Activated CD4-positive, alpha-beta memory T cell treated with anti-CD3 and anti-CD28 coated beads, Interleukin-2, amount 10 ng/mL, durations not matched to agents 7 days and 5 days (primary cell): Measurements from ENCODE around the gene MCU. TPM values are rescaled to one million over a fixed set of nuclear protein-coding genes. Genes with fewer than 3 reads are reported as not detected.
"Not testable (repeated sequence)": the region's sequence is repeated elsewhere in the genome, so short reads cannot be mapped to it uniquely, and the experiment has no call there.

Experiments
- CTCF ChIA-PET: fragments of 350-600 bp; sonication (Branson Sonifier 250); formaldehyde crosslinking; loops from one replicate; lab custom pipeline; 2021; ENCODE audit warnings: antibody characterized with exemption, inconsistent platforms; lab: Charles Lee
- POLR2A ChIA-PET: fragments of 350-600 bp; sonication (Branson Sonifier 250); formaldehyde crosslinking; loops from one replicate; lab custom pipeline; 2021; ENCODE audit warnings: antibody characterized with exemption; lab: Charles Lee
- DNase-seq: peaks from one replicate; pipeline ENCODE4 v3.0.0-alpha.2; 2020
- H3K27ac Mint-ChIP-seq: one replicate; pipeline ENCODE4 v1.8.0; 2021; ENCODE audit warnings: mild to moderate bottlenecking, mixed read lengths
- H3K27me3 Mint-ChIP-seq: one replicate; pipeline ENCODE4 v1.8.0; 2021; ENCODE audit warnings: mixed read lengths
- H3K36me3 Mint-ChIP-seq: one replicate; pipeline ENCODE4 v1.8.0; 2021; ENCODE audit warnings: low read depth, mixed read lengths
- H3K4me1 Mint-ChIP-seq: one replicate; pipeline ENCODE4 v1.8.0; 2021; ENCODE audit warnings: mixed read lengths
- H3K4me3 Mint-ChIP-seq: one replicate; pipeline ENCODE4 v1.8.0; 2021; ENCODE audit warnings: mild to moderate bottlenecking, mixed read lengths
- H3K9me3 Mint-ChIP-seq: one replicate; pipeline ENCODE4 v1.8.0; 2021; ENCODE audit warnings: mixed read lengths
- total RNA-seq, 2 experiments: library from RNA; stranded (reverse); gene quantifications; one replicate each; pipeline ENCODE4 v1.2.3, GENCODE V29; 2021

Gene MCU
- total RNA-seq, 2 experiments from 2014 or later, result 14.5 to 16.1 TPM

DNA sequence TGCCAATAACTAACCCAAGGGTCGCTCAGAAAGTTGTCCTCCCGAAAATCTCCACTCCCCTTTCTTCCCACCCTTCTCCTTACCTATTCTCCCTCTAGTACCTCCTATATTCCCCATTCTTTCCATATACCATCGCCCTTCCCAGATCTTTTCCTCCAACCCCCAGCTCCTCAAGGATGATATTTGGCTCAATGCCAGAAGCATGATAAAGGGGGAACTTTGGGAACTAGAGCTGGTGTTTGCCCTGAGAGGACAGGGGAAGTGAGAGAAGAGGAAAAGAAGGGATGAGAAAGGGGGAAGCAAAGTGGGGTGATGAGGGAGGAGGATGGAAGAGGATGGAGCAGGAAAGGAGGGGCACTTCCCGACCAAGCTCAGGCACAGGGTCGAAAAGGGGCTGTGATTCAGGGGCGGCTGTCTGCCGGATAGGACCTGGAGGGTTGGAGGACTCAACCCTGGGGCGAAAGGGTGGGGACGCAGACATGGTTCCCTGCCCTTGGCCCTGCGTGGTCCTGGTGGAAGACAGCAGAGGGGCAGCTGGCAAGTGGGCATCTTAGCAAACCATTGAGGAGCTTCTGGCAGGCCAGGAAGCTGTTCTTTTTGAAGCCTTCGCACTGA, 203.4 kb downstream of the MCU start:
- no peak overlapping the region for H3K27ac Mint-ChIP-seq
- POLR2A ChIA-PET, result no interaction called here
- H3K27me3 Mint-ChIP-seq, result peaks cover 11% of the 10 kb centered on the region
- no peak overlapping the region for H3K4me3 Mint-ChIP-seq
- no peaks in the 10 kb centered on the region for H3K36me3 Mint-ChIP-seq
- DNase-seq, result no peak
- H3K4me1 Mint-ChIP-seq, result no peaks in the 10 kb centered on the region
- CTCF ChIA-PET, result no interaction called here
- no peaks in the 10 kb centered on the region for H3K9me3 Mint-ChIP-seq

DNA sequence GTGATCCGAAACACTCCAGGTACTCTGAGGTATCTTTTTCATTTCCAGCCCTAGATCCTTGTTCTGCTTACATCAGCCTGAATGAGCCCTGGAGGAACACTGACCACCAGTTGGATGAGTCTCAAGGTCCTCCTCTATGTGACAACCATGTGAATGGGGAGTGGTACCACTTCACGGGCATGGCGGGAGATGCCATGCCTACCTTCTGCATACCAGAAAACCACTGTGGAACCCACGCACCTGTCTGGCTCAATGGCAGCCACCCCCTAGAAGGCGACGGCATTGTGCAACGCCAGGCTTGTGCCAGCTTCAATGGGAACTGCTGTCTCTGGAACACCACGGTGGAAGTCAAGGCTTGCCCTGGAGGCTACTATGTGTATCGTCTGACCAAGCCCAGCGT, 206.7 kb downstream of the MCU start:
- H3K36me3 Mint-ChIP-seq, result no peaks in the 10 kb centered on the region
- peaks cover 8% of the 10 kb centered on the region for H3K27me3 Mint-ChIP-seq
- H3K4me3 Mint-ChIP-seq, result no peak overlapping the region
- ChIA-PET POLR2A (no interaction called here), CTCF (no interaction called here)
- H3K27ac Mint-ChIP-seq, result no peak overlapping the region
- no peak for DNase-seq
- no peaks in the 10 kb centered on the region for H3K9me3 Mint-ChIP-seq
- H3K4me1 Mint-ChIP-seq, result no peaks in the 10 kb centered on the region

DNA sequence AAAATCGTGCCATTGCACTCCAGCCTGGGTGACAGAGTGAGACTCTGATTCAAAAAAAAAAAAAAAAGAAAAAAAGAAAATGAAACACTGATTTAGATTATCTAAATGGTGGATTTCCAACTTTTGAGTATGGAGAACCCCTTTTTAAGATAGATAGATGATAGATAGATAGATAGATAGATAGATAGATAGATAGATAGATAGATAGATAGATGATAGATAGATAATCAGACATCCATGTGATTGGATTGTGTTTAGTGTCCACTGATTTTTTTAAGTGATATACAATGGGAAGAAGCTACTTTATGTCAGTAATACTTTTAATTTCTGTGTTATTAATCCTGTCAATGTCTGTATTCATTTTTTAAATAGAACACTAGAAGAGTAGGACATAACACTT, 207.6 kb downstream of the MCU start:
- DNase-seq, result no peak
- Mint-ChIP-seq H3K4me3 (no peak overlapping the region), H3K27me3 (peaks cover 3% of the 10 kb centered on the region), H3K36me3 (no peaks in the 10 kb centered on the region), H3K9me3 (no peaks in the 10 kb centered on the region), H3K27ac (no peak overlapping the region), H3K4me1 (no peaks in the 10 kb centered on the region)
- ChIA-PET POLR2A (no interaction called here), CTCF (no interaction called here)

DNA sequence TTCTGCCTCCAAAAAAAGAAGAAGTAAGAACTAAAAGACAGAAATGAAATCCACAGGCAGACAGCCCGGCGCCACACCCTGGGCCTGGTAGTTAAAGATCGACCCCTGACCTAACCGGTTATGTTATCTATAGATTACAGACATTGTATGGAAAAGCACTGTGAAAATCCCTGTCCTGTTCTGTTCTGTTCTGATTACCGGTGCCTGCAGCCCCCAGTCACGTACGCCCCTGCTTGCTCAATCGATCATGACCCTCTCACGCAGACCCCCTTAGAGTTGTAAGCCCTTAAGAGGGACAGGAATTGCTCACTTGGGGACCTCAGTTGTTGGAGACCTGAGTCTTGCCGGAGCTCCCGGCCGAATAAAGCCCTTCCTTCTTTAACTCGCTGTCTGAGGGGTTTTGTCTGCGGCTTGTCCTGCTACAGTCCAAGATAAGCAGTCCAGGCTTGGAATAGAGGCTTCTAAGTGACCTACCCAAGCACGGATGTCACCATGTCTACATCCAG, 212.1 kb downstream of the MCU start:
- CTCF ChIA-PET, DNase-seq, H3K27me3 Mint-ChIP-seq, POLR2A ChIA-PET, H3K9me3 Mint-ChIP-seq, H3K27ac Mint-ChIP-seq, H3K36me3 Mint-ChIP-seq, H3K4me1 Mint-ChIP-seq, H3K4me3 Mint-ChIP-seq: not testable (repeated sequence)

DNA sequence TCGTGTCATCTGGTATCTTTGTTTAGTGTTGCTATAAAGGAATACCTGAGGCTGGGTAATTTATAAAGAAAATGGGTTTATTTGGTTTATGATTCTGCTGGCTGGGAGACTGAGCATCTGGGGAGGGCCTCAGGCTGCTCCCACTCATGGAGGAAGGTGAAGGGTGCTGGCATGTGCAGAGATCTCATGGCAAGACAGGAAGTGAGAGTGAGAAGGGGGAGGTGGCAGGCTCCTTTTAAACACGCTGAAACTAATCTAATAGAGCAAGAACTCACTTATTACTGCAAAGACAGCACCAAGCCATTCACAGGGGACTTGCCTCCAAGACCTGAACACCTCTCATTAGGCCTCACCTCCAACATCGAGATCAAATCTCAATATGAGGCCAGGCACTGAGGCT, 212.9 kb downstream of the MCU start:
- no peak for DNase-seq
- ChIA-PET POLR2A (no interaction called here), CTCF (no interaction called here)
- Mint-ChIP-seq H3K36me3 (no peaks in the 10 kb centered on the region), H3K4me3 (no peak overlapping the region), H3K4me1 (no peaks in the 10 kb centered on the region), H3K9me3 (no peaks in the 10 kb centered on the region), H3K27ac (no peak overlapping the region), H3K27me3 (no peaks in the 10 kb centered on the region)

DNA sequence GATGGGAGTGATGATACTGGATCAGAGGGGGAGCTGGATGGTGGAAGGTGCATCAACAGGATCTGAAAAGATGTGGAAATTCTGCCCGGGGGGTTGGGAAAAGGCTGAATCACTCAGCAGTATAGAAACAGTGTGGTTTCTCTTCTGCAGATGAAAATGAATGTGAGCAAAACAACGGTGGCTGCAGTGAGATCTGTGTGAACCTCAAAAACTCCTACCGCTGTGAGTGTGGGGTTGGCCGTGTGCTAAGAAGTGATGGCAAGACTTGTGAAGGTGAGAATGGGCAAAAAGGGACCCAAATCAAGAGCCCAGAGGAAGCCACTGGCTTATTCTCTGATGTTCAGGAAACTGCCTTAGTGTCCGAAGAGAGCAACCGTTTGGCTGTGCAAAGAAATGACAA, 214.5 kb downstream of the MCU start:
- Mint-ChIP-seq H3K36me3 (no peaks in the 10 kb centered on the region), H3K9me3 (no peaks in the 10 kb centered on the region), H3K4me3 (no peak overlapping the region), H3K27ac (no peak overlapping the region), H3K27me3 (peaks cover 3% of the 10 kb centered on the region), H3K4me1 (no peaks in the 10 kb centered on the region)
- DNase-seq, result no peak
- POLR2A ChIA-PET, result no interaction called here
- CTCF ChIA-PET, result no interaction called here

DNA sequence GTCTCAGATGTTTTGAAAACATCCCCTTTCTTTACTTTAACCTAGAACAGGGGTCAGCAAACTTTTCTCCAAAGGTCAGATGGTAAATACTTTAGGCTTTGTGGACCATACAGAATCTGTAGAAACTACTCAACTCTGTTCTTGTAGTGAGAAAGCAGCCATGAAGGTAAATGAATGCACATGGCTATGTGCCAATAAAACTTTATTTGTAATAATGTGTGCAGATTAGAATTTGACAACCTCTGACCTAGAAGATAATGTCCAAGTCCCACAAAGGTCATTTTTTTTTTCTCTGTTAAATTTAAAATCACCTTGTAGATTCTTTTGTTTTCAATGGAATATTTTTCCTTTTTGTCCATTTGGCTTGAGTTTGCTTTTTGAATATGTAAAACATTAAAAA, 218.8 kb downstream of the MCU start:
- POLR2A ChIA-PET, result no interaction called here

DNA sequence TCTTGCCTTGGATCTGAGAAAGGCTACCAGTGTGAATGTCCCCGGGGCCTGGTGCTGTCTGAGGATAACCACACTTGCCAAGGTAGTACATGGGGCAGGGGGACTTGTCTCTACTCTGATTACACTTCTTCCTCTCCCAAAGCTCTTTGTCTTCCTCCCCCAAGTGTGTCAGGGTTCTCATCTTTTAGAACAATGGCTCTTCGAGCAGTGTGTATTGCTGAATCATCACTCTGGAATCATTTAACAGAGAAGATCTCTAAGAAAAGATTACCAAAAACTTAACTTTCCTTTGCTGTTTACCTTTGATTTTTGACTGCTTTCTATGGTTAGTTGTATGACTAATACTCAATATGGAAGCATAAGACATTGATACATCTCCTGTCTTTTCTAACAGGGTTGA, 219.8 kb downstream of the MCU start:
- no peaks in the 10 kb centered on the region for H3K9me3 Mint-ChIP-seq
- ChIA-PET POLR2A (no interaction called here), CTCF (no interaction called here)
- no peak overlapping the region for H3K27ac Mint-ChIP-seq
- H3K4me1 Mint-ChIP-seq, result no peaks in the 10 kb centered on the region
- no peaks in the 10 kb centered on the region for H3K36me3 Mint-ChIP-seq
- no peak overlapping the region for H3K4me3 Mint-ChIP-seq
- DNase-seq, result no peak
- peaks cover 3% of the 10 kb centered on the region for H3K27me3 Mint-ChIP-seq

More for the DNA sequence above, 218.8 kb downstream of the MCU start:
- no peak overlapping the region for H3K27ac Mint-ChIP-seq
- no peak for DNase-seq
- H3K9me3 Mint-ChIP-seq, result no peaks in the 10 kb centered on the region
- H3K4me3 Mint-ChIP-seq, result no peak overlapping the region
- H3K27me3 Mint-ChIP-seq, result peaks cover 3% of the 10 kb centered on the region
- no peaks in the 10 kb centered on the region for H3K4me1 Mint-ChIP-seq
- no peaks in the 10 kb centered on the region for H3K36me3 Mint-ChIP-seq
- CTCF ChIA-PET, result no interaction called here

DNA sequence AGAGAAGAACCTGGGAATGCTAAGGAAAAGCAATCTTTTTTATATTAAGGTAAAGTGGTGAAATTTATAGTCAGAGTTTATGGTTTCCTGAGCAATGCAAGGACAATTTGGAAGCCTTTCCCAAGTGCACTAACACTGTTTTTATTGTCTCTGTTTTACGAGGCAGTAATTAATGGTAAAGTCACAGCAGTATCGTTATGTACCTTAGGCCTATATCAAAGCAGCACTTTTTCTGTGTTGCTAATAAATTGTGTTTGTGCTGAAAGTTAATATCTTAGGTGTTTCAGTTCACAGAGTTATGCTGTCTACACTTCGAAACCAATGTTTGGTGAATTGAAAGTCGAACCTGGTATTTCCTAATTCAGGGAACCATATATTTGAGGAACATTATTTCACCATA, 220.8 kb downstream of the MCU start:
- H3K36me3 Mint-ChIP-seq, result no peaks in the 10 kb centered on the region
- H3K27ac Mint-ChIP-seq, result no peak overlapping the region
- no peaks in the 10 kb centered on the region for H3K9me3 Mint-ChIP-seq
- no peak overlapping the region for H3K4me3 Mint-ChIP-seq
- DNase-seq, result no peak
- peaks cover 4% of the 10 kb centered on the region for H3K27me3 Mint-ChIP-seq
- ChIA-PET CTCF (no interaction called here), POLR2A (no interaction called here)
- no peaks in the 10 kb centered on the region for H3K4me1 Mint-ChIP-seq

DNA sequence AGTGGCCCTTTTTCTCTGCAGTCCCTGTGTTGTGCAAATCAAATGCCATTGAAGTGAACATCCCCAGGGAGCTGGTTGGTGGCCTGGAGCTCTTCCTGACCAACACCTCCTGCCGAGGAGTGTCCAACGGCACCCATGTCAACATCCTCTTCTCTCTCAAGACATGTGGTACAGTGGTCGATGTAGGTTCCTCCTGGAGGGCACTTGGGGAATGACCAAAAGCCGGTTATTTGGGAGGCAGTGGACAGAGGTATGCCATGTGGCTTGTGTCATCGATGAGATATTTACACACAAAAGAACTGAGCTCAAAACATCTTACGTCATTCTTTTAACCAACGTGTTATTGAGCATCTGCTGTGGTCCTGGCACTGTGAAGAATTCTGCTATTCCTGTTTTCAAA, 221.3 kb downstream of the MCU start:
- CTCF ChIA-PET, result no interaction called here
- DNase-seq, result no peak
- Mint-ChIP-seq H3K27ac (no peak overlapping the region), H3K4me1 (no peaks in the 10 kb centered on the region), H3K36me3 (no peaks in the 10 kb centered on the region), H3K4me3 (no peak overlapping the region), H3K27me3 (peaks cover 7% of the 10 kb centered on the region), H3K9me3 (no peaks in the 10 kb centered on the region)
- POLR2A ChIA-PET, result no interaction called here

DNA sequence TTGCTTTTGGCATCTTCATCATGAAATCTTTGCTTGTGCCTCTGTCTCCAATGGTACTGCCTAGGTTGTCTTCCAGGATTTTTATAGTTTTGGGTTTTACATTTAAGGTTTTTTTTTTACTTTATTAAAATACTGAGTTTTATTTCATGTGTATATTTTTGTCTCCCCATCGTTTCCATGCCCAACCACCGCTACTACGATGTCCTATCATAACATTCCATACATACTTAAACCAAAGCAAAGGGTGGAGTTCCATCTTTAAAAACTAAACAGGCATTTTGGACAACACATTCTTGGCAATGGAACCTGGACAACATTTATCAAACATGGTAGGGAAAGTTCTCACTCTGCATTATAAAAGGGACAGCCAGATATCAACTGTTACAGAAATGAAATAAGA, 225.3 kb downstream of the MCU start:
- H3K36me3 Mint-ChIP-seq, CTCF ChIA-PET, H3K4me3 Mint-ChIP-seq, H3K4me1 Mint-ChIP-seq, H3K9me3 Mint-ChIP-seq, H3K27ac Mint-ChIP-seq, DNase-seq: not testable (repeated sequence)
- H3K27me3 Mint-ChIP-seq, result peaks cover 37% of the 10 kb centered on the region
- POLR2A ChIA-PET, result interaction anchor here (0.6 kb wide), 1 partner anchor 8 kb away, joined by 3 read pairs; no protein-coding TSS in a partner anchor

DNA sequence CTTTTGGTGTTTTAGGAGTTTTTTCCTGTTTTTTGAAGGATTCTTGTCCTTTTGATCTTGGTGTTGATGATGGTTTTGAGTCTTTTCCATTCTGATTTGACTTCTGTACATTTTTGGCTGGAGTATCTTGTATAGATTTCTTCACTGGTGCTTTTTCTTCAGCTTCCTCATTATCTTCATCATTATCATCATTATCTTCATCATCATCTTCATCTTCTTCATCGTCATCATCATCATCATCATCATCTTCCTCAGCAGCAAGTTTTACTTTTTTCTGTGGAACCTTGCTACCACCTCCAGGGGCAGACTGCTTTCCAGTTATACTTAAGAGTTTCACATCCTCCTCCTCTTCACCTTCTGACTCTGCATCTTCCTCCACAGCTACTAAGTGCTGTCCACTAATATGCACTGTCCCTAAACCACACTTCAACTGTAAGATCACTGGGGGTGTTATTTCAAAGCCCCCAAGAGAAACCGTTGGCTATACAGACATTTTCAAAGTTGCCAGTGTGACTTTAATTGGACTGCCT, 225.9 kb downstream of the MCU start:
- CTCF ChIA-PET, H3K4me3 Mint-ChIP-seq, H3K36me3 Mint-ChIP-seq, DNase-seq, H3K27ac Mint-ChIP-seq, POLR2A ChIA-PET, H3K4me1 Mint-ChIP-seq: not testable (repeated sequence)
- H3K27me3 Mint-ChIP-seq, result peaks cover 40% of the 10 kb centered on the region
- peaks cover 10% of the 10 kb centered on the region for H3K9me3 Mint-ChIP-seq

DNA sequence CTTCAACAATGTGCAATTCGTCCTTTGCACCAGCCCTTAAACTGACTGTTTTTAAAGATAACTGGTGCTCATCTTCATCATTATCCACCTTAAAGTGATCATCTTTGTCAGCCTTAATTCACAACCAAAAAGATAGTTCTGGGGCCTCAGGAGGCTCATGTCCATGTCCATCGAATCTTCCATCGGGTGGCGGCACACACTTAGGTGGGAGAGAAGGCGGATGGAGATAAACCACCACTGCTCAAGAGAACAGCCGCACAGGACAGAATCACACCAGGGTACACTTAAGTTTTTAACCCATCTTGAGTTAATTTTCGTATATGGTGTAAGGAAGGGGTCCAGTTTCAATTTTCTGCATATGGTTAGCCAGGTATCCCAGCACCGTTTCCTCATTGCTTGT, 226.4 kb downstream of the MCU start:
- H3K9me3 Mint-ChIP-seq, result peaks cover 10% of the 10 kb centered on the region
- peaks cover 40% of the 10 kb centered on the region for H3K27me3 Mint-ChIP-seq
- H3K36me3 Mint-ChIP-seq, result no peaks in the 10 kb centered on the region
- CTCF ChIA-PET, result no interaction called here
- no peak overlapping the region for H3K4me3 Mint-ChIP-seq
- no peak overlapping the region for H3K27ac Mint-ChIP-seq
- DNase-seq, result no peak
- POLR2A ChIA-PET, result no interaction called here
- no peaks in the 10 kb centered on the region for H3K4me1 Mint-ChIP-seq

DNA sequence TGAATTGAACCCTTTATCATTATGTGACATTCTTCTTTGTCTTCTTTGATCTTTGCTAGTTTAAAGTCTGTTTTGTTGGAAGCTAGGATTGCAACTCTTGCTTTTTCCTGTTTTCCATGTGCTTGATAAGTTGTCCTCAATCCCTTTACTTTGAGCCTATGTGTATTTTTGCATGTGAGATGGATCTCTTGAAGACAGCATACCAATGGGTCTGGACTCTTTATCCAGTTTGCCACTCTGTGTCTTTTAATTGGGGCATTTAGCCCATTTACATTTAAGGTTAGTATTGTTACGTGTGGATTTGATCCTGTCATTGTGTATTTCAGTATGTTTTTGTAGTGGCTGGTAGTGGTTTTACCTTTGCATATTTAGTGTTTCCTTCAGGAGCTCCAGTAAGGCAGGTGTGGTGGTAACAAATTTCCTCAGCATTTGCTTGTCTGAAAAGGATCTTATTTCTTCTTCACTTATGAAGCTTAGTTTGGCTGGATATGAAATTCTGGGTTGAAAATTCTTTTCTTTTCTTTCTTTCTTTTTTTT, 229.3 kb downstream of the MCU start:
- H3K27ac Mint-ChIP-seq, H3K4me1 Mint-ChIP-seq, POLR2A ChIA-PET, H3K36me3 Mint-ChIP-seq, DNase-seq, H3K4me3 Mint-ChIP-seq: not testable (repeated sequence)
- Mint-ChIP-seq H3K9me3 (peaks cover 10% of the 10 kb centered on the region), H3K27me3 (peaks cover 40% of the 10 kb centered on the region)
- CTCF ChIA-PET, result interaction anchor here (0.6 kb wide), 1 partner anchor 637 kb away, joined by 4 read pairs; no protein-coding TSS in a partner anchor
